ENCODE measurements around the gene ERC2. TPM values are rescaled to one million over a fixed set of nuclear protein-coding genes. Genes with fewer than 3 reads are reported as not detected.

The ERC2 gene
- total and polyA plus RNA-seq, 7 experiments from 2014 or later = not detected

GRCh38 chr3:55746808-55747413 lies 721.4 kb downstream of the ERC2 start:
- no peaks in the 10 kb centered on the region for H3K36me3 ChIP-seq (ENCODE audit: control insufficient read depth in 2 of 3, insufficient read depth in 3 of 3, low read length in 3 of 3)
- H3K4me3 ChIP-seq (ENCODE audit: low read length) = no peak overlapping the region
- ChIA-PET POLR2A (no interaction called here), CTCF (interaction anchor here (0.6 kb wide), 1 partner anchor 835 kb away, joined by 3 read pairs; no protein-coding TSS in a partner anchor)
- H3K27me3 ChIP-seq (ENCODE audit: control insufficient read depth in 2 of 2, insufficient read depth in 2 of 2, low read length in 2 of 2) = no peaks in the 10 kb centered on the region
- intact Hi-C loops (cut with micrococcal nuclease) = no loop called here
- Mint-ChIP-seq H3K4me1 (no peaks in the 10 kb centered on the region), H3K4me3 (no peak overlapping the region), H3K27me3 (peaks cover 0 to 7% (median 0%) of the 10 kb centered on the region in 5 donors), H3K36me3 (no peaks in the 10 kb centered on the region), H3K9me3 (peaks cover 0 to 2% (median 0%) of the 10 kb centered on the region in 11 donors), H3K27ac (no peak overlapping the region)
- ATAC-seq (no peak), DNase-seq (no peak)
- no peaks in the 10 kb centered on the region for H3K4me1 ChIP-seq (ENCODE audit: control insufficient read depth in 2 of 2, insufficient read depth in 2 of 2, low read length in 2 of 2)
- H3K9me3 ChIP-seq (ENCODE audit: control insufficient read depth in 2 of 3, low read length in 3 of 3) = no peaks in the 10 kb centered on the region
- H3K27ac ChIP-seq (ENCODE audit: low read depth, low read length) = no peak overlapping the region

DNA sequence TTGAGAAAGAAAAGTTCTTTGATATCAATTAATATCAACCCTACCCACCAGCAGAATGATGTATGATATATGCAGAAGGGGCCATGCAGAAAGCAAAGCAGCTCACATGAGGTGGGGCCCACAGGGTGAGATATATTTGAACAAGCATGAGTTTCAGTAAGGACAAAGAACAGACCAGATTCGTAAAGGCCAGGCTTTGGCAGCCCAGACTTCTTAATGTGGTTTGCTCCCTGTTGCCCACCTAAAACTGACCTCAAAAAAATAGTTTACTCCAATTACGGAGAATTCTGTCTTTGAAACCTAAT lies 725.5 kb downstream of the ERC2 start:
- Histone ChIP-seq H3K36me3 (ENCODE audit: control insufficient read depth in 2 of 3, insufficient read depth in 3 of 3, low read length in 3 of 3) (no peaks in the 10 kb centered on the region), H3K27ac (ENCODE audit: low read depth, low read length) (no peak overlapping the region), H3K4me3 (ENCODE audit: low read length) (no peak overlapping the region), H3K27me3 (ENCODE audit: control insufficient read depth in 2 of 2, insufficient read depth in 2 of 2, low read length in 2 of 2) (no peaks in the 10 kb centered on the region), H3K9me3 (ENCODE audit: control insufficient read depth in 2 of 3, low read length in 3 of 3) (no peaks in the 10 kb centered on the region), H3K4me1 (ENCODE audit: control insufficient read depth in 2 of 2, insufficient read depth in 2 of 2, low read length in 2 of 2) (no peaks in the 10 kb centered on the region)
- H3K4me1 Mint-ChIP-seq = no peaks in the 10 kb centered on the region
- H3K27ac Mint-ChIP-seq = no peak overlapping the region
- POLR2A ChIA-PET = no interaction called here
- DNase-seq (no peak), ATAC-seq (no peak)
- intact Hi-C loops (cut with micrococcal nuclease) = no loop called here
- peaks cover 0 to 4% (median 0%) of the 10 kb centered on the region in 11 donors for H3K9me3 Mint-ChIP-seq
- H3K27me3 Mint-ChIP-seq = peaks cover 0 to 7% (median 0%) of the 10 kb centered on the region in 5 donors
- H3K36me3 Mint-ChIP-seq = no peaks in the 10 kb centered on the region
- CTCF ChIA-PET = no interaction called here
- no peak overlapping the region for H3K4me3 Mint-ChIP-seq

- no peak overlapping the region for H3K27ac Mint-ChIP-seq
- H3K9me3 Mint-ChIP-seq = peaks cover 0 to 5% (median 0%) of the 10 kb centered on the region in 11 donors
- no peak overlapping the region for H3K27ac ChIP-seq (ENCODE audit: low read depth, low read length)
- CTCF ChIA-PET = no interaction called here
- H3K9me3 ChIP-seq (ENCODE audit: control insufficient read depth in 2 of 3, low read length in 3 of 3) = no peaks in the 10 kb centered on the region
- no peaks in the 10 kb centered on the region for H3K4me1 Mint-ChIP-seq
- no peaks in the 10 kb centered on the region for H3K36me3 ChIP-seq (ENCODE audit: control insufficient read depth in 2 of 3, insufficient read depth in 3 of 3, low read length in 3 of 3)
- no peak overlapping the region for H3K4me3 Mint-ChIP-seq
- DNase-seq = no peak
- no peak overlapping the region for H3K4me3 ChIP-seq (ENCODE audit: low read length)
- H3K36me3 Mint-ChIP-seq = no peaks in the 10 kb centered on the region
- H3K27me3 ChIP-seq (ENCODE audit: control insufficient read depth in 2 of 2, insufficient read depth in 2 of 2, low read length in 2 of 2) = no peaks in the 10 kb centered on the region
- H3K4me1 ChIP-seq (ENCODE audit: control insufficient read depth in 2 of 2, insufficient read depth in 2 of 2, low read length in 2 of 2) = no peaks in the 10 kb centered on the region
- no peak for ATAC-seq
- H3K27me3 Mint-ChIP-seq = peaks cover 0 to 7% (median 0%) of the 10 kb centered on the region in 5 donors
- intact Hi-C loops (cut with micrococcal nuclease) = no loop called here
- POLR2A ChIA-PET = no interaction called here
Measured at GRCh38 chr3:55742022-55742831, 726.0 kb downstream of the ERC2 start.

DNA sequence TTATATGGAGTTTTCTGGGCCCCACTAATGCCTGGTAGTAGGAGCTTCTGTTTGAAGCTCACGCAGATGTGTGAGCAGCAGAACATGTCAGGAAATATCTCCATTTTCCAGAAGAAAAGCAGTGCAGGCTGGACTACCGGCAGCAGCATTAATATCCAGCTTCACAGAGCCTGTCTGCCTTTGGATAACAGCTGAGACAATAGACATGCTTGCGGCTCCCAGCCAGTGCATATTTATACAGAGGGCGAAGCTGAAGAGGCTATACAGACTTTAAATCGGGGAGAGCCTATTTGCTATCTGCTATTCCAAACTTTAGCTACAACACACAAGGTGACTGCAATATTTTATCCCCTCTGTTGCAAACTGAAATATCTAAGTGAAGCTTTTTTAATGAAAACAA lies 731.1 kb downstream of the ERC2 start:
- H3K4me1 ChIP-seq (ENCODE audit: control insufficient read depth in 2 of 2, insufficient read depth in 2 of 2, low read length in 2 of 2) = no peaks in the 10 kb centered on the region
- ChIA-PET CTCF (interaction anchor here (0.7 kb wide), 1 partner anchor 226 kb away, joined by 3 read pairs; no protein-coding TSS in a partner anchor), POLR2A (no interaction called here)
- H3K4me3 ChIP-seq (ENCODE audit: low read length) = no peak overlapping the region
- H3K4me3 Mint-ChIP-seq = no peak overlapping the region
- H3K27ac ChIP-seq (ENCODE audit: low read depth, low read length) = no peak overlapping the region
- H3K9me3 Mint-ChIP-seq = peaks cover 0 to 8% (median 0%) of the 10 kb centered on the region in 11 donors
- no peaks in the 10 kb centered on the region for H3K9me3 ChIP-seq (ENCODE audit: control insufficient read depth in 2 of 3, low read length in 3 of 3)
- no peak for DNase-seq
- no peak overlapping the region for H3K27ac Mint-ChIP-seq
- no peaks in the 10 kb centered on the region for H3K4me1 Mint-ChIP-seq
- no peak for ATAC-seq
- intact Hi-C loops (cut with micrococcal nuclease) = no loop called here
- H3K36me3 Mint-ChIP-seq = no peaks in the 10 kb centered on the region
- H3K27me3 Mint-ChIP-seq = peaks cover 0 to 6% (median 0%) of the 10 kb centered on the region in 5 donors
- no peaks in the 10 kb centered on the region for H3K27me3 ChIP-seq (ENCODE audit: control insufficient read depth in 2 of 2, insufficient read depth in 2 of 2, low read length in 2 of 2)
- no peaks in the 10 kb centered on the region for H3K36me3 ChIP-seq (ENCODE audit: control insufficient read depth in 2 of 3, insufficient read depth in 3 of 3, low read length in 3 of 3)

GRCh38 chr3:55735976-55736375 lies 732.3 kb downstream of the ERC2 start:
- POLR2A ChIA-PET = no interaction called here
- H3K9me3 ChIP-seq (ENCODE audit: control insufficient read depth in 2 of 3, low read length in 3 of 3) = no peaks in the 10 kb centered on the region
- H3K4me1 Mint-ChIP-seq = no peaks in the 10 kb centered on the region
- no peak overlapping the region for H3K4me3 ChIP-seq (ENCODE audit: low read length)
- CTCF ChIA-PET = no interaction called here
- DNase-seq = no peak
- no peaks in the 10 kb centered on the region for H3K36me3 ChIP-seq (ENCODE audit: control insufficient read depth in 2 of 3, insufficient read depth in 3 of 3, low read length in 3 of 3)
- intact Hi-C loops (cut with micrococcal nuclease) = no loop called here
- ATAC-seq = no peak
- no peak overlapping the region for H3K4me3 Mint-ChIP-seq
- H3K9me3 Mint-ChIP-seq = peaks cover 0 to 8% (median 0%) of the 10 kb centered on the region in 11 donors
- H3K27me3 ChIP-seq (ENCODE audit: control insufficient read depth in 2 of 2, insufficient read depth in 2 of 2, low read length in 2 of 2) = no peaks in the 10 kb centered on the region
- H3K36me3 Mint-ChIP-seq = no peaks in the 10 kb centered on the region
- H3K4me1 ChIP-seq (ENCODE audit: control insufficient read depth in 2 of 2, insufficient read depth in 2 of 2, low read length in 2 of 2) = no peaks in the 10 kb centered on the region
- H3K27ac Mint-ChIP-seq = no peak overlapping the region
- H3K27ac ChIP-seq (ENCODE audit: low read depth, low read length) = no peak overlapping the region
- peaks cover 0 to 6% (median 0%) of the 10 kb centered on the region in 5 donors for H3K27me3 Mint-ChIP-seq

- no peak overlapping the region for H3K4me3 Mint-ChIP-seq
- Histone ChIP-seq H3K36me3 (ENCODE audit: control insufficient read depth in 2 of 3, insufficient read depth in 3 of 3, low read length in 3 of 3) (no peaks in the 10 kb centered on the region), H3K27ac (ENCODE audit: low read depth, low read length) (no peak overlapping the region), H3K4me1 (ENCODE audit: control insufficient read depth in 2 of 2, insufficient read depth in 2 of 2, low read length in 2 of 2) (no peaks in the 10 kb centered on the region), H3K4me3 (ENCODE audit: low read length) (no peak overlapping the region), H3K27me3 (ENCODE audit: control insufficient read depth in 2 of 2, insufficient read depth in 2 of 2, low read length in 2 of 2) (no peaks in the 10 kb centered on the region), H3K9me3 (ENCODE audit: control insufficient read depth in 2 of 3, low read length in 3 of 3) (peaks cover 0 to 4% (median 0%) of the 10 kb centered on the region in 3 experiments)
- H3K4me1 Mint-ChIP-seq = no peaks in the 10 kb centered on the region
- ChIA-PET POLR2A (no interaction called here), CTCF (no interaction called here)
- peaks cover 0 to 6% (median 0%) of the 10 kb centered on the region in 5 donors for H3K27me3 Mint-ChIP-seq
- no peak for DNase-seq
- H3K36me3 Mint-ChIP-seq = no peaks in the 10 kb centered on the region
- H3K9me3 Mint-ChIP-seq = peaks cover 0 to 5% (median 0%) of the 10 kb centered on the region in 11 donors
- intact Hi-C loops (cut with micrococcal nuclease) = no loop called here
- no peak for ATAC-seq
- H3K27ac Mint-ChIP-seq = no peak overlapping the region
Measured at GRCh38 chr3:55731741-55732140, 736.5 kb downstream of the ERC2 start.

- no peak overlapping the region for H3K4me3 ChIP-seq (ENCODE audit: low read length)
- Mint-ChIP-seq H3K4me1 (no peaks in the 10 kb centered on the region), H3K36me3 (no peaks in the 10 kb centered on the region), H3K9me3 (peaks cover 0 to 5% (median 0%) of the 10 kb centered on the region in 11 donors), H3K27ac (no peak overlapping the region), H3K4me3 (no peak overlapping the region), H3K27me3 (peaks cover 0 to 14% (median 0%) of the 10 kb centered on the region in 5 donors)
- H3K36me3 ChIP-seq (ENCODE audit: control insufficient read depth in 2 of 3, insufficient read depth in 3 of 3, low read length in 3 of 3) = no peaks in the 10 kb centered on the region
- no peaks in the 10 kb centered on the region for H3K27me3 ChIP-seq (ENCODE audit: control insufficient read depth in 2 of 2, insufficient read depth in 2 of 2, low read length in 2 of 2)
- no peak overlapping the region for H3K27ac ChIP-seq (ENCODE audit: low read depth, low read length)
- intact Hi-C loops (cut with micrococcal nuclease) = no loop called here
- no peak for DNase-seq
- no peak for ATAC-seq
- POLR2A ChIA-PET = no interaction called here
- CTCF ChIA-PET = no interaction called here
- H3K9me3 ChIP-seq (ENCODE audit: control insufficient read depth in 2 of 3, low read length in 3 of 3) = peaks cover 0 to 4% (median 0%) of the 10 kb centered on the region in 3 experiments
- H3K4me1 ChIP-seq (ENCODE audit: control insufficient read depth in 2 of 2, insufficient read depth in 2 of 2, low read length in 2 of 2) = no peaks in the 10 kb centered on the region
Measured at GRCh38 chr3:55729546-55729945, 738.7 kb downstream of the ERC2 start.
